ENCODE results near the gene HBA1.
"Not testable (repeated sequence)": the region's sequence is repeated elsewhere in the genome, so short reads cannot be mapped to it uniquely, and the experiment has no call there.

HBA1 gene

DNA sequence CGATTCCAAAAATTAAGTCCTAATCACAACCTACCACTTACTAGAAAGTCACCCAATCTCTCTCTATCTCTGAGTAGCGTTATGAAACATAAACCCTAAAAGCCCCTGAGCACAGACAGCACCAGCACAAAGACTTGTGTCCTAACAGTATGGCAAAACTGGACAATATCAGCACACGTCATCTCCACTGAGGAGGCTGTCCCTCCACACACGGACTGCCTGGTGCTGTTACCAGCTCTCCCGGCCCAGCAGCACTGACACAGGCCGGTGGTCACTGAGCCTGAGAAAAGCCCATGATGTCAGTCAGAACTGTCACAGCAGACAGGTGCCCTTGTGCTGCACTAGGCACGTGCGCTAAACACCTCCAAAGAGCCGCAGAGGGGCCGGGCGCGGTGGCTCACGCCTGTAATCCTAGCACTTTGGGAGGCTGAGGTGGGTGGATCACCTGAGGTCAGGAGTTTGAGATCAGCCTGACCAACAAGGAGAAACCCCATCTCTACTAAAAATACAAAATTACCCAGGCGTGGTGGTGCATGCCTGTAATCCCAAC is 35.2 kb downstream of the HBA1 start:
- DNase-seq: not testable (repeated sequence)

DNA sequence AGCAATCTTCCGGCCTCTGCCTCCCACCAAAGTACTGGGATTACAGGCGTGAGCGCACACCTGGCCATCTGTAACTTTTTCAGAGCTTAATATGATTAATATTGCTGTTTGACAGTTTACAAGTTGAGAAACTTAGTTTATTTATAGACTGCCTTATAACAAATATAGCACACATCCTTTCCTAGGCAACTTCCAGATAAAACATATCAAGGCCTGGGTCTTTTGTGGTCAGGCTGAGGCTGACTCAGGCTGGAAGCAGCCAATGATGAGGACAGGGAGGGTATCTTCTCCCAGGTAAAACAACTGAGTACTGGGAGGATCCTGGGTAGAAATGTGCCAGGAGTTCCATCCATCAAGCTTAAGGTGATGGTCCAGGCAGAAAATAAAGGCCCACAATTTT is 36.5 kb downstream of the HBA1 start:
- no peak for DNase-seq

DNA sequence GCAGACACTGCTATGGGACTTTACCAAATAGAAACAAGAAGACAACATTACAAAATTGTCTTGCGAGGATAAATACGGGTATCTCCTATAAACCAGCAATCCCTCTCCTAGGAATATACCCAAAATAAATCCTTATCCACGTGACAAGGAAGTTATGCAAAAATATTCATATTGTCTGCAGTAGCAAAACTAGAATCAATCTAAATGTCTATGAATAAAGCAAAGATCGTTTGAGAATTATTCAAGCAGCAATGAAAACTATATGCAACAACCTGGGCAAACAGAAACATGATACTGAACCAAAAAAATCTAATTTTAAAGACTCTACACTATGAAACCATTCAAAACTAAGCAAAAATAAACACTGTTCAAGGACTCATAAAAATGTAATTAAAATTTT is 43.5 kb downstream of the HBA1 start:
- DNase-seq: no peak

All from CD4-positive, alpha-beta T cell treated with Interleukin-21 for 1 hour (primary cell).